ENCODE results near the gene RGS19. TPM values are rescaled to one million over a fixed set of nuclear protein-coding genes. Genes with fewer than 3 reads are reported as not detected.
A peak's percentile ranks its signal among the peaks of the same experiment; 100 is the strongest.

RGS19 gene
- total RNA-seq, 1 donor from 2014 or later, result 16.4 TPM

DNA sequence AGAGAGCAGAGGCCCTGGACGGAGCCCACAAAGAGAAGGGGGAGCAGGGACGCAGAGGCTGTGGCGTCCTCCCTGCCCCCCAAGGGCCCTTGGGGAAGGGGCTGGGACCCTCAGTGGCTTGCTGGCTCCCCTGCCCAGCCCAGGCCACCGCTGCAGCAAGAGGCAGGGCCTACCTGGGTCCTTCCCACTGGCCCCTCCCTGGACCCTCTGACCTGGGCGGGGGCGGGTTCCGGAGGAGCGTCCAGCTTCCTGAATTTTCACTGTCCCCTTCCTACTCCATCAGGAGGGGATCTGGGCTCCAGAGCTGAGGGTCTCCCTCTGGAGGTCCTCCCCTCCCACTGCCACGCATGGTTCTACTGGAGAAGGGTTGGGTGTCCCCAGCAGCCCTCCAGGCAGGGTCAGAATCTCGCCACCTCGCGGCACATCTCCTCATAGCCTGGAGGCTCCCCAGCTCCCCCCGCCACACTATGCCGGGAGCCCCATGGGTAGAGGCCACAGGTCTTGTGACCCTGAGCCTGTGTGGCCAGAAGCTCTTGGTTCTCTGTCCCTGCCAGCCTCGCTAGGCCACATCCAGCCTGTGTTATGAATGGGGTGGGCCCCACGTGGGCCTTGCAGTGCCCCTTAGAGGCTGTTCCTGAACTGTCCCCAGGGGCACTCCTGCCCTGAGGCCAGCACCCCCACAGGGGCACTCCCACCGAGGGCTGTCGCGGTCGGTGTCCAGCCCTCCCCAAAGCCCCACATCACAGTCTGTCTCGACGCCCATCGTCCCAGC lies 28.9 kb downstream of the RGS19 start:
- no peak for DNase-seq (ENCODE audit: low read depth)

DNA sequence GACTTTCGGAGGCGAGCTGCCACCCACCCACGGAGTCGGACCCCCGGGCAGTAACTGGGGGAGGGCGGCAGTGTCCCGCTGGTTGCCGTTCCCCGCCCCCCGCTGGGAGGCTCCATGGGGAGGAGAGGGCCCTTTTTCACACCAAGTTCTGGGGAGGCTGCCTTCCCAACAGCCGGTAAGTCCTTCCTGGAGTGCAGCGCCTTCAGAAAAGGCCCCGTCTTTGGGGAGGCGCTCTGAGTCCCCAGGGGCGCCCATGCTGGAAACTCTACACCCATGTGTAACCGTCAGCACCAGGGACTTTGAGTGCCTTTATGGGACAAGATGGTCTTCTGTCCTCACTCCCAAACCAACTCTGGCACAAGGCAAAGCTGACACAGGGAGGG lies 29.4 kb downstream of the RGS19 start:
- DNase-seq (ENCODE audit: low read depth), result no peak

DNA sequence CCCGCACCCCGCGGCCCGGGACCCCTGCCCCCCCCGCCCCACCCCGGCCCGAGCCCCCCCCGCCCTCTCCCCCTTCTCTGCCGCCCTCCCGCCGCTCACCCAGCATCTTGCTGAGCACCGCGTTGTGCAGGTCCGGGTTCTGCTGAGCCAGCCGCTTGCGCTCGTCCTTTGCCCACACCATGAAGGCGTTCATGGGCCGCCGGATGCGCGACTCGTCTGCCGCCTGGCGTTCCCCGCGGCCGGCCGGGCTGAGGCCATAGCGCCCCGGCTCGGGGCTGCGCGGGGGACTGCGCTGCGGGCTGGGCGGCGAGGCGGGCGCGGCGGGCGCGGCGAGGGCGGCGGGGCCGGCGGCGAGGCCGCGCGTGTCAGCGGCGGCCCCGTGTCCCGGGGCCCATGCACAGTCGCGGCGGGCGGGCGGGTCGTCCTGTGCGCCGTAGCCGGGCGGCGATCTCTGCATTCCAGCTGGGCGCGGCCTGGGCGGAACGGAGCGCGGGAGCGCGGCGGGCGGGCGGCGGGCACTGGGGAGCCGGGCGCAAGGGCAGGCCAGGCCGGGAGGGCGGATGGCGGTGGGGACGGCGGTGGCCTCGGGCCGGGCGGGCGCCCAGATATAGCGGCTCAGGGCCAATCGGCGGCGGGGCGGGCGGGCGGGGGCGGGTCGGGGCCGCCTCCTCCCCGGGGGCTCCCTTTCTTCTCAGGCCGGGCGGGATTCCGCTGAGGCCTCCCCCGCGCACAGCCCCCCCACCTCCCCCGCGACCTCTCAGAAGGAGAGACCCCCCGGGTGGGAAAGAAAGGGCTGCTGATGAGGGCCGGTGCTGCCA lies 30.0 kb downstream of the RGS19 start, which contains the start of gene SOX18:
Gene SOX18, minus strand, starts transcription at position 580 of the 818 bp plus-strand sequence. Its CDS starts 123 bp downstream, at position 457.
- no peak for DNase-seq (ENCODE audit: low read depth)

DNA sequence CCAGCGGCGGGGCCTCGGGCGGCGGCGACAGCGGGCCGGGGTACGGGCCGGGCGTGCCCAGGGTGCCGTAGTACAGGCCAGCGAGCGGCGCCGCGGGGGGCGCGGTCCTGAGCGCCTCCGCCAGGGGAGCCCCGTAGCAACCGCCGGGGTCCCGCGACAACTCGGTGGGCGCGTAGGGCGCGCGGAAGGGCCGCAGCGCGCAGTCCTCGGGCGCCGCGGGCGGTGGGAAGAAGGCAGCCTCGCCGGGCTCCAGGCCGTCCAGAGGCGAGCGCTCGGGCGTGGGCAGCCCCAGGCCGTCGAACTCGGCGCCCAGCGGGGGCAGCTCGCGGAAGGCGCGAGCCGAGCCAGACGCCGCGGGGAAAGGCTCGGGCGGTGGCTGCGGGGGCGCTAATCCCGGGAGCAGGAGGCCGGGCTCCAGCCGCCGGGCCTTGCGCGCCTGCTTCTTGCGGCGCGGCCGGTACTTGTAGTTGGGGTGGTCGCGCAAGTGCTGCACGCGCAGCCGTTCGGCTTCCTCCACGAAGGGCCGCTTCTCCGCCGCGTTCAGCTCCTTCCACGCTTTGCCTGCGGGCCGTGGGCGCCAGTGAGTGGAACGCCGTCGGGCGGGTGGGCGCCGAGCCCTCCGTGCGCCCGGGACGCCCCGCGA lies 30.8 kb downstream of the RGS19 start:
- DNase-seq (ENCODE audit: low read depth), result no peak

DNA sequence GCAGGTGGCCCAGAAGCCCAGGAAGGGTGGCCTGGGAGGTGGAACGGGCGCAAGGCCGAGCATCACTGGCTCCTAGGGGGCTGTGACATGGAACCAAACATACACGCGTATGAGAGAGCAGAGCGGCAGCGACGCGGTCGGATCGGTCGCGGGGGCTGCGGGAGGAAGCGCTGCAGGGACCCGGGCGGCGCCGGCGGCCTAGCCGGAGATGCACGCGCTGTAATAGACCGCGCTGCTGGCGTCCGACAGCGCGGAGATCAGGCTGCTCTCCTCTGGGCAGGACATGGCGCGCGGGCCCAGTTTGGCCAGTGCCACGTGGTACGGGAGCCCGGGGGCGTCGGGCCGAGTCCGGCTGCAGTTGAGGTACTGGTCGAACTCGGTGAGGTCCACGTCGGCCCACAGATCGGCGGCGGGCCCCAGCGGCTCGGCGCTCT lies 31.3 kb downstream of the RGS19 start:
- DNase-seq (ENCODE audit: low read depth), result no peak

DNA sequence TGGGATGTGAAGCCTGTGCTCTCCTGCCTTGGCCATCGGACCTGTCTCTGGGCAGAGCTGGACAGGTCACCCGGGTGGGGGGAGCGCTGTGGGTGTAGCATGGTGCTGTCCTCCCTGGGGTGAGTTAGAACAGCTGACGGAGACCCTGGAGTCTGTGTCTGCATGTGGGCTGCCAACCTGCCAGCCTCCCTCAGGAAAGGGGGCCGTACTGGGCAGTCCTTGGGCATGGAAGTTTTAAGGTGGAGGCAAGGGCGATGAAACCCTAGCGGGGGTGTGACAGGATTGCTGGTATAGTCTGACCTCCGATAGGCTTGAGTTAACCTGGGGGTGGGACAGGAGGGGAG lies 32.3 kb downstream of the RGS19 start:
- no peak for DNase-seq (ENCODE audit: low read depth)

DNA sequence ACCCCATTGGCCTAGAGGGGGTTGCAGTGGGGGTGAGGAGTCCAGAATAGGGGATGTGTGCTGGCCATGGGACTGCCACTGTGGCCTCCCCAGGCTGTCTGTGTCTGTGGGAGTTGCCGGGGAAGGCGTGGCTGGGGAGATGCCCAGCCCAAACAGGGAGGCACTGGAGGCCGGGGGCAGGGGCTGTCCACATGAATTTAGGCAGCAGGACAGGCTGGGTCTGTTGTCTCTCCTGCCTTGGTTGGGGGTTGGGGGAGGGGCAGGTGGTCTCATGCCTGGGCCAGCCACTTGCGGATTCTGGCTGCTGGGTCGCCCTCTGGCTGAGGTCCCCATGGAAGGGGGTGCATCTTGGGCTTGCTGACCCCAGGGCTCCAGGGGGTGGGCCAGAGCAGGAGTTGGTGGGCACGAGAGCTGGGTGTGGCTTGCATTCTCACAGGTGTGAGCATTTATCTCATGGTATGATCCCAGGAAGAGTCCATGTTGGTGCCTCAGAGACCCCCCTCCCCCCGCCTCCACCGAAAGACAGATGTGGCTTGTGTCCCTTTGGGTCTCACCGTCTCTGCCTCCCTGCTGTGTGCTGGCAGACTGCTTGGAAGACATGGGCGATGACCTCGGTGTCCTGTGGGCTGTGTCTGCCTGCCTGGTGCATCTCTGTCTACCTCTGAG lies 33.8 kb downstream of the RGS19 start:
- no peak for DNase-seq (ENCODE audit: low read depth)

GRCh38 chr20:64044484-64045247 lies 34.7 kb downstream of the RGS19 start:
- DNase-seq (ENCODE audit: low read depth), result peak; percentile 41

DNA sequence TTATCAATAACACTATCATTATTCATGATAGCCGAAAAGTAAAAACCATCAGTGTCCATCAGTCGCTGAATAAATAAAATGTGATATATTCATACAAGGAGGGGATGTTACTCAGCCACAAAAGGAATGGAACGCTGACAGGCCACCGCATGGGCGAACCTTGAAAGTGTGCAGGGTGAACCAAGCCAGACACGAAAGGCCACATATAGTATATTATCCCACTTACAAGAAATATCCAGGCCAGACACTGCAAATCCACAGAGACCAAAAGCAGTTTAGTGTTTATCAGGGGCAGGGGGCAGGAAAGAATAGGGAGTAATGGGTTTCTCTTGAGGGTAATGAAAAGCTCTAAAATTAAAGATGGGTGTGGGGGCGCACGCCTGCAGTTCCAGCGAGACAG lies 35.5 kb downstream of the RGS19 start:
- no peak for DNase-seq (ENCODE audit: low read depth)

- DNase-seq (ENCODE audit: low read depth), result no peak
These were observed 37.1 kb downstream of the RGS19 start for GRCh38 chr20:64042054-64042781.

- no peak for DNase-seq (ENCODE audit: low read depth)
These were observed 37.6 kb downstream of the RGS19 start for GRCh38 chr20:64041781-64042053.

DNA sequence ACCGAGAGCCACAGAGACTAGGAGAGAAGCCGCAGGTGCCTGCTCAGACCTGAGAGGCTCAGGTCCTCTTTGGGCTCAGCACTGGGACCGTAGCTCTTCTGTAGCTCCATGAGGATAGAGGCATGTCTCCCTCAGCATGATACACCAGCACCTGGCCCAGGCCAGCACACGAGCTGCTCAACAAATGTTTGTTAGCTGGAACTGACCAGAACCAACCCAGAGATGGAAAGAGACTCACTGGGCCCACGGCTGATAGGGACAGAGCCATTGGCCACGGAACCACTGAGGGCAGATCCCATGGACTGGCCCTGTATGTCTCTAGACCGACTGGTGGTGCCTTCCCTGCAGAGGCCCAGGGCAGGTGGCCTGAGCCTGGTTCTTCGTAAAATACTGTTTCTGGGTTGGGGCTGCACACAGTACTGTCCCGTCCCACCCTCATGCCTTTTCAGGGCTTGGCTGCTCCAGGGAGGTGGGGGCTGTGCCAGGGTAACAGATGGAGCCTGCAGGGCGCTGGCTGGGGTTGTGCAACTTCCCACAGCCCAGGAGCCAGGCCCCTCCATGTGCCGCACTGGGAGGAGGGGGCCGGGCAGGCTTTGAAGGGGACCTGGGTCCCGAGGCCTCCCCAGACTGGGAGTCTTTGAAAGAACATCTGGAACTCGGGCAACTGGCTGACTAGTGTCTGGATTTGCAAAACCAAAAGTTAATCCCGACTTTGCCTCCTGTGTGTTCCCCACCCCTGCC lies 38.1 kb downstream of the RGS19 start:
- no peak for DNase-seq (ENCODE audit: low read depth)

DNA sequence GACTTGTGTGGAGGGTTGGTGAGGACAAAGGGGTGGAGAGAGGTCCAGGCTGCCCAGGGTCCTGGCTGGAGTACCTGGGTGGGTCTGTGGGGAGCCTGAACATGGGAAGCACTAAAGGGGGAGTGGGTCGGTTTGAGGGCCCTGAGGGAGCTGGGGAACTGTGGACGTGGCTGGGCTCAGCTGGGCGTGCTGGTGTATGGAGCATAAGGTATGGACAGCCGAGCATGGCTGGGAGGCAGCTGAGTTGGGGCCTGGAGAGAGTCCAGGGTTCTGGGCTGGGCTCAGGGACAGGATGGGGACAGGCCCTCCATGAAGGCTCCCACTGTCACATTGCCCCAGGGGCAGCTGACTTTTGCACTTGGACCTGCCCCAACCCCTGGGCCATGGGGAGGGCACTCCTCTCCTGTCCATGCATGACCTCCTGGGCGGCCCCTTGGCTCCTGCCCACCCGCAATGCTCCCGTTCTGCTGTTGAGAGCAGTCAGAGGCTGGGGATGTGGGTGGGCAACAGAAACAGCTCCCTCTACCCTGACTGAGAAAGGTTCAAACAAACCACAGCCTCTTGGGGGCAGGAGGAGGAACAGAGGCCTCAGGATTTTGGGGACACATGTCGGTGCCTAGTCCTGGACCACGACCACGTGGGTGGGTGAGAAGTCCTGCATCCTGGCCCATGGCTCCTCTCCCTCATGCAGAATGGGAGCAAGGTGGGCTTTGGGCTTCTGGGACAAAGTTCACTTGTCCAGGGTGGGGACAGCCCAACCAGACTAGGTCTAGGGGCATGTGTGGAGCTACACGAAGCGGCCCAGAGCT lies 38.9 kb downstream of the RGS19 start:
- no peak for DNase-seq (ENCODE audit: low read depth)

- no peak for DNase-seq (ENCODE audit: low read depth)
These were observed 39.8 kb downstream of the RGS19 start for GRCh38 chr20:64039293-64040160.

DNA sequence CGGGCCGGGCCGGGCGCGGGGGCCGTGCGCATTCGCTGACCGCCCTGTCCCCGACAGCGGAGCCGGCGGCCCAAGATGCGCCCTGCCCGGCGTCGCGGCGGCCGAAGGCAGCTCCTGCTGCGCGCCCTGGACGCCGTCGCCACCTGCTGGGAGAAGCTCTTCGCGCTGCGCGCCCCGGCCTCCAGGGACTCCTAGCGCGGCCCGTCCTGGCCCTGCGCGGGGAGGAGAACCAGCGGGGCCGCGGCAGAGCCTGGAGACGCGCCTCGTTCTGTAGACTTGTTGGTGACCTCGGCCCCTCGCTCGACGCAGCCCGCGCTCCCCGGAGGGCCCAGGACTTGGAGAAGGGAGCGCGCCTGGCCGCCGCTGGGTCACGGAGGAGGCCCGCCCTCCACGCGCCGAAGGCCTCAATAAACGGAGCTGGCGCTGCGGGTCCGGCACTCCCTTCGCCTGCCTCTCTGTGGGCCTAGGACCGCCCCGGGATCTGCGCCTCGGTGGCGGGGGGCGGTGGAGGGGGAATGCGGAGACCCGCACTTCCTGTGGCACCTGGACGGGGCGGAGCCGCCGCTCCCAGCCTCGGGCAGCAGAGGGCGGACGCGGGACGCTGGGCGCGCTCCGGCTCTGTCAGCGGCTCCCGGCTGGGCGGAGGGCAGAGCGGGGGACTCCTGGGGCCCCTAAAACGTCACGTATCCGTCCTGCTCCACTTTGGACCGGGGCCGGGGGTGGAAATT lies 40.6 kb downstream of the RGS19 start:
- DNase-seq (ENCODE audit: low read depth), result peak; percentile 53

DNA sequence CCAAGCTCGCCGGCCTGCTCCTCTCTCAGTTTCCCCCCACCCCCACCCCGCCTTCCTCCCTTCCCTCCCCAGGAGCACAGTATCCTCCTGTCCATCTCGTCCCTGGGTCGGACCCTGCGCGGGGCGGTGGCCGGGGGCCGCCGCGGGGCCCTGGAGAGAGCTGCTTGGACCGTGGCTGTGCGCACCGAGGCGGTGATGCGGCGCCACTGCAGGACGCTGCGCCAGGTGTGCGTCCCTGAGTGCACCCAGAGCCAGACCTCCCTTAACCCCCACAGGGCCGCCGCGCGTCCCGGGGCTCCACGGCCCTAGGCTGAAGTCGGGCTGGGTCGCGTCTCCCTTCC lies 41.1 kb downstream of the RGS19 start:
- DNase-seq (ENCODE audit: low read depth), result no peak

All from myocyte (in vitro differentiated cells).